CD4-positive, alpha-beta T cell treated with Interleukin-4 for 4 hours (primary cell): ENCODE measurements around the gene DHRS9.

Source experiments
- DNase-seq: peaks from one replicate; pipeline ENCODE4 v3.0.0-alpha.2; 2020

DHRS9 gene

DNA sequence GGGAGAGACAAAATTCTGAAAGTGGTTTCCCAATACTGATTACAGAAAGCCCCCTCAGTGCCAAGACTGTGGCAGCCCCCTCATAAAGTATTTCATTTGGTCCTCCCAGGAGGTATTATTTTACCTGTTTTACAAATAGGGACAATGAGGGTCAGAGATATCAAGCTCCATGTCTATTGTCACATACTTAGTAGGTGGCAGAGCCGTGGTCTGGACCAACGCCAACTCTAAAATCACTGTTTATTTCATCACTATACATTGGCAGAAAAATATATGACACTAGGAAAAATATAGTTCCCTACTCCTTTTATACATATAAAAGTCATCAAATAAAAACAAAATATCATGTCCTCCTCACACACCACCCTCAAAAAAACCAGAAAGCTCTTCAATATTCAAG lies 68.6 kb downstream of the DHRS9 start:
- no peak for DNase-seq

DNA sequence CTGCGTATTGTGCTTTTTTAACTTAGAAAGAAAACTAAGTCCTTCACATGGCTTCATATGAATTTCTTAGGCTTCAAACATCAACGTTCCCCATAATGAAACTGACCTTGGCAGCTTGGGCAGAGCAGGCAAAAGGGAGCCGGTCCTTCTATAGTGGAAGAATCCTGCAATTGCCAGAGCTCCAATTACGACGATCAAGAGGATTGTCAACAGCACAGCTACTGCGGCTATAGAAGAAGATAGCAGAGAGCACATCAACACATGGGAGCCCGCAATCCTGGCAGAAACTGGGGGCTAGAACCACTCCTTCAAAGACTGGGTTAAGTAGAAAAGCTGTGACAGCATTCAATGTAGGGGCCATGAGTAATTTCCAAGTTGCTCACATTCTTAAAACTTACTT lies 69.8 kb downstream of the DHRS9 start:
- DNase-seq = no peak

DNA sequence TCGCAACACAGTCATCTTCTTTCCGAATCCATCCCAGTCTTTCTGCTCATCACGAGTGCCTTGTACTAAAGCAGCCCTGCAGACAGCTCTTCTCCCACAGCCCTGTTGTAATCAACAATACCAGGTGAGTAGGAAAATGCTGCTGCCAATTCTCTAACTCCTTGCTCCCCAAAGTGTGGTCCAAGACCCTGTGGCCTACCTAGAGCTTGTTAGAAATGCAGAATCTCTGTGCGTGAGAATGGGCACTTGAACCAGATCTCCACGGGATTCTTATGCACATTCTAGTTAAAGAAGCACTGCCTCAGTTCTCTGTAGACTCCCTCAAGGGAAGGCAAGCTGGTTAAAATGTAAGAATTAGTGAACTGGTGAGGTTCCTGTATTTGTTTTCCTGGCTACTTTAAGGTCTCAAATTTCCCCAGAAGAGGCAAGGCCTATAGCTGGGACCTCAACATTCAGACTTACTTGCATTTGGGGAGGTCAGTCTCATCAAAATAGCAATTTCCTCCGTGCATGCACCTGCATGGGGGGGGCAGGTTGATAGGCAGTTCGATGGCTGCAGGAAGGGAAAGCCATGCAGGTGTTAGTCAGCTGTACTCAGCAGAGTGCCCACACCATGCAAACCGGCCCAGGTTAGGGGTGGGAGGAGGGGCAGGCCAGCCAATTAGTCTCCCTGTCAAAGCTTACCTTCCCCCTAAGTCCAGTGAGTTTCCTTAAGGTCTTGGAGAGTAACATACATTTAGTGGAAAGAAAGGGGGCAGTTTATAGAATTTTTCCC lies 70.8 kb downstream of the DHRS9 start:
- no peak for DNase-seq

DNA sequence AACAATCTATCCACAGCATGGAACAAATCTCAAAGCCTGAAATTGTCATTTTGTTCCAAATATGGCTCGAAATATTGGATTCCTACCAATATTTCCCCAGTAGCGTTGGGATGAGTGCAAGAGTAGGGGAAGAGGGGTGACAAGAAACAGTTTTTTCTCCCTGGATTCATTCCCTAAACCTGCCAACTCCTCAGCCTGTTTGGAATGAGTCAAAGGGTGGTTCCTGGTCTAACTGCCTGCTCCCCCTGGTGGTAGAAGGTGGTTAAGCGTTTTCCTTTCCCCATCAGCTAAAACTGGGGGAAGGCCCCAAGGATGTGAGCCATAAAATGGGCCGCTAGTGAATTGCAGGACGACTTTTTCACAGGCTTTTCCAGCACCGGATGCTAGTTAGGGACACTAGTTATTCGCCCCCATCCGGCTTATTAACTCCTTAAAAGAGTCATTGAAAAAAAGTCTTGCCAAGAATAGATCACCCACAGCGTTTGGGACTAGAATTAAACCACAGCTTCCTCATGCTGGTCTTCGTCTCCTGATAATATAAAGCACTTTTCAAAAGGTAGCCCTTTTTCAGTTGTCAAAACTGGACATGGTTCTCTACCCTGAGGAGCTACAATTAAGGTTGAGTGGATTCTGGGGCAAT lies 72.5 kb downstream of the DHRS9 start:
- DNase-seq = peak; percentile 63

DNA sequence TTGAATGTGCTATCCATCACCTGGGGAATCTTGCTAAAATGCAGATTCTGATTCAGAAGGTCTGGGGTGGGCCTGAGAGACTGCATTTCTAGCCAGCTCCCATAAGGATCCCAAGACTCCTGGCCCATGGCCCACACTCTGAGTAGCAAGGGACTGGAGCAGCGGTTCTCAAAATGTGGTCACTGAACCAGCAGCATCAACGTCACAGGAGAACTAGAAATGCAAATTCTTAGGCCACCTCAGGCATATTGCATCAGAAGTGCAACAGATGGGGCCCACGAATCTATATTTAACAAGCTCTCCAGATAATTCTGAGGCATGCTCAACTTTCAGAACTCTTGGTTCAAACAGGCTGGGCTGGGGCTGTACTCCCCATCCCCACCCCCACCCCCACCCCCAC lies 74.6 kb downstream of the DHRS9 start:
- DNase-seq = no peak
